H1 (cell line): ENCODE results near the gene ZNF443. TPM values are rescaled to one million over a fixed set of nuclear protein-coding genes. Genes with fewer than 3 reads are reported as not detected.

Experiments
- BCL11A ChIP-seq, 2 experiments: IDR thresholded peaks; one replicate each; pipeline ENCODE4 v1.6.1; 2011; ENCODE audit warnings: low read depth in 2 of 2, low read length in 2 of 2, mild to moderate bottlenecking in 2 of 2
- CHD1 ChIP-seq: IDR thresholded peaks from 2 replicates; pipeline ENCODE4 v1.6.1; 2012; ENCODE audit warnings: low read depth, low read length, improper control_type of control experiment
- CHD2 ChIP-seq: IDR thresholded peaks from 2 replicates; pipeline ENCODE4 v1.6.1; 2012; ENCODE audit warnings: low read length, improper control_type of control experiment
- CTCF ChIP-seq, 3 experiments: IDR thresholded peaks; 1 replicate in 2 of 3; 2 replicates in 1 of 3; pipeline versions ENCODE4 v1.5.1 to v1.6.1; 2011; ENCODE audit warnings: low read length in 3 of 3, mild to moderate bottlenecking in 3 of 3, inconsistent platforms in 2 of 3, low read depth in 1 of 3, moderate library complexity in 1 of 3; ENCODE audit not compliant: insufficient read depth in 1 of 3; ENCODE audit errors: control extremely low read depth in 1 of 3
- HDAC2 ChIP-seq, 2 experiments: fragments of 300-600 bp in 1 of 2; sonication (generic) in 1 of 2; IDR thresholded peaks; 2 replicates each; pipeline ENCODE4 v1.6.1; 2011 to 2012; ENCODE audit warnings: low read depth in 2 of 2, low read length in 2 of 2, mild to moderate bottlenecking in 2 of 2, moderate library complexity in 2 of 2, borderline replicate concordance in 1 of 2, inconsistent platforms in 1 of 2
- KDM5A ChIP-seq: fragments of 200-600 bp; IDR thresholded peaks from 2 replicates; pipeline ENCODE4 v1.7.1; 2012; ENCODE audit warnings: mild to moderate bottlenecking, low read length, inconsistent platforms, mixed read lengths
- NANOG ChIP-seq: IDR thresholded peaks from 2 replicates; pipeline ENCODE4 v1.6.1; 2011; ENCODE audit warnings: low read length, low read depth, mild to moderate bottlenecking, inconsistent platforms; ENCODE audit not compliant: insufficient read depth, poor library complexity, severe bottlenecking
- NRF1 ChIP-seq: IDR thresholded peaks from 2 replicates; pipeline ENCODE4 v1.6.1; 2011; ENCODE audit warnings: mild to moderate bottlenecking, low read depth, low read length, improper control_type of control experiment
- POLR2AphosphoS5 ChIP-seq: IDR thresholded peaks from 2 replicates; pipeline ENCODE4 v1.6.1; 2011; ENCODE audit warnings: low read depth, low read length
- SAP30 ChIP-seq: fragments of 300-600 bp; sonication (generic); IDR thresholded peaks from 2 replicates; pipeline ENCODE4 v1.7.1; 2012; ENCODE audit warnings: low read length, moderate library complexity, mild to moderate bottlenecking, inconsistent platforms; ENCODE audit not compliant: insufficient read depth, insufficient replicate concordance
- TAF1 ChIP-seq: IDR thresholded peaks from 2 replicates; pipeline ENCODE4 v1.6.1; 2011; ENCODE audit warnings: mild to moderate bottlenecking, low read depth, low read length
- TCF12 ChIP-seq: IDR thresholded peaks from 2 replicates; pipeline ENCODE4 v1.6.1; 2011; ENCODE audit warnings: low read depth, mild to moderate bottlenecking, low read length
- TEAD4 ChIP-seq: IDR thresholded peaks from 2 replicates; pipeline ENCODE4 v1.6.1; 2012; ENCODE audit warnings: low read depth, low read length, inconsistent platforms, mixed read lengths
- ZNF274 ChIP-seq: IDR thresholded peaks from 2 replicates; pipeline ENCODE4 v1.7.0; 2012; ENCODE audit warnings: low read length, borderline replicate concordance; ENCODE audit errors: extremely low read depth
- polyA plus RNA-seq, 7 experiments: library from polyadenylated mRNA; depleted of rRNA in 3 of 7; stranded (reverse) in 5 of 7; unstranded in 2 of 7; fragments of >200 nt in 5 of 7; fragments of 200-250 nt in 2 of 7; gene quantifications; 1 replicate in 5 of 7; 2 replicates in 1 of 7; 4 replicates in 1 of 7; pipeline versions ENCODE4 v1.2.1 to v1.2.3, GENCODE V29; 2011 to 2013; ENCODE audit warnings: missing spikeins in 2 of 7, mixed read lengths in 2 of 7
- total RNA-seq: library from RNA; stranded (reverse); fragmentation: NEBNext Ultra II Directional; extraction: Animal tissue kit (Norgen Biotek cat#: 25700); gene quantifications from 2 replicates; pipeline ENCODE4 v1.2.1, GENCODE V29; 2021
- TF ChIP-seq, protein P1 (sequence below): IDR thresholded peaks from 2 replicates; pipeline ENCODE4 v1.6.1; 2012; ENCODE audit warnings: low read length, inconsistent platforms
- TF ChIP-seq, protein P2 (sequence below): IDR thresholded peaks from 2 replicates; pipeline ENCODE4 v1.6.1; 2012; ENCODE audit warnings: inconsistent platforms
- TF ChIP-seq, protein P3 (sequence below): IDR thresholded peaks from 2 replicates; pipeline ENCODE4 v1.6.1; 2011; ENCODE audit warnings: low read length, improper control_type of control experiment

Gene ZNF443
- total and polyA plus RNA-seq, 2 of the 8 experiments (the other 6 are each of a cell fraction or from before 2014, with no cell fraction given), result 1.4 to 7.8 TPM

DNA sequence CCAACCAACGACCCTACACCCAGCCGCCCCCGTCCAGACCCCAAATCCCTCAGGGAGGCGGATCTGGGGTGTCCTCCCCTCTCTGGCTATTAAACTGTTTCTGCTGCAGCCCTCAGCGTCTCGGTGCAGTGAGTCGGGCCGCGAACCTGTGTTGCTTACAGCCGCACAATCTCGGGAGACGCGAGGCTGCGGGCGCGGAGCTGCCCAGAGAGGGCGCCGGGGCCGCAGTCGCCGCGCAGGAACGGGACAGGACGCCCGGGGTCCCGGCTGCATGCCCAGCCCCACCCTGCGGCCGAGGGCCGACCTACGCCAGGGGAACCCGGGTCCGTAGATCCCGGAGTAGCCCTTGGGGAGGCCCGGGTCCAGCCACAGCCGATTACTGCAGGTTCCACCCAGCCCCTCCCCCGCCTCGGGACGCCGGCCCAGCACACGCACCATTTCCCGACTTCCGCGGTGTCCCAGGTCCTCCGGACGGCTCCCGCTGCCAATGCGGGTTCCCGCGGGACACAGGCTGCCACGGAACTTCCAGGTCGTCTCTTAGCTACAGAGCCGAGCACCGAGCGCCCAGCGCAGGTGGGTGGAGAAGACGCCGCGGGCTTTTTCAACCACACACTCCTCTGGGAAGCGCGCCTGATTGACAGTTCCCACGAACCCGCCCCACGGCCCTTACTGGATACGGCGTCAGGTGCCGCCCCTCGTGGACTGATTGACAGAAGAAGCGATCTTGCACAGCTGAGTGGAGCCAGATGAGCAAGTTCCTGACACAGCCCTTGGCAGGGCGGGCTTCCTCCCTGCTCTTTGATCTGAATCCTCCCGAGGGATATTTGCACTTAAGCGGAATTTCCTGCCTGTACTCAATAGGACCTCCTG is 40.0 kb downstream of the ZNF443 start, which contains the start of gene ZNF799 (continued):
- TF ChIP-seq, protein P1, sequence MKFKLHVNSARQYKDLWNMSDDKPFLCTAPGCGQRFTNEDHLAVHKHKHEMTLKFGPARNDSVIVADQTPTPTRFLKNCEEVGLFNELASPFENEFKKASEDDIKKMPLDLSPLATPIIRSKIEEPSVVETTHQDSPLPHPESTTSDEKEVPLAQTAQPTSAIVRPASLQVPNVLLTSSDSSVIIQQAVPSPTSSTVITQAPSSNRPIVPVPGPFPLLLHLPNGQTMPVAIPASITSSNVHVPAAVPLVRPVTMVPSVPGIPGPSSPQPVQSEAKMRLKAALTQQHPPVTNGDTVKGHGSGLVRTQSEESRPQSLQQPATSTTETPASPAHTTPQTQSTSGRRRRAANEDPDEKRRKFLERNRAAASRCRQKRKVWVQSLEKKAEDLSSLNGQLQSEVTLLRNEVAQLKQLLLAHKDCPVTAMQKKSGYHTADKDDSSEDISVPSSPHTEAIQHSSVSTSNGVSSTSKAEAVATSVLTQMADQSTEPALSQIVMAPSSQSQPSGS, result no peak
- TF ChIP-seq CHD2, result no peak; the same call in none of the 2 replicates
- TF ChIP-seq BCL11A (IDR thresholded peaks at IDR 0.05; ENCODE audit: low read depth in 2 of 2, low read length in 2 of 2), result no peak
- TF ChIP-seq ZNF274, result no peak
- TF ChIP-seq NRF1, result no peak
- no peak for TF ChIP-seq CTCF (IDR thresholded peaks at IDR 0.05; ENCODE audit: control extremely low read depth in 1 of 3, insufficient read depth in 1 of 3, low read depth in 1 of 3, low read length in 3 of 3)
- TF ChIP-seq TEAD4, result no peak
- TF ChIP-seq NANOG, result no peak
- TF ChIP-seq TCF12, result no peak
- TF ChIP-seq KDM5A, result no peak
- TF ChIP-seq, protein P2, sequence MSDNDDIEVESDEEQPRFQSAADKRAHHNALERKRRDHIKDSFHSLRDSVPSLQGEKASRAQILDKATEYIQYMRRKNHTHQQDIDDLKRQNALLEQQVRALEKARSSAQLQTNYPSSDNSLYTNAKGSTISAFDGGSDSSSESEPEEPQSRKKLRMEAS, result 0 out of 2 replicates have a peak, but pooled peaks have one; percentile 27
- TF ChIP-seq TAF1, result 0 out of 2 replicates have a peak, but pooled peaks have one; percentile 32
- no peak for TF ChIP-seq SAP30
- no peak for TF ChIP-seq CHD1
- TF ChIP-seq, protein P3, sequence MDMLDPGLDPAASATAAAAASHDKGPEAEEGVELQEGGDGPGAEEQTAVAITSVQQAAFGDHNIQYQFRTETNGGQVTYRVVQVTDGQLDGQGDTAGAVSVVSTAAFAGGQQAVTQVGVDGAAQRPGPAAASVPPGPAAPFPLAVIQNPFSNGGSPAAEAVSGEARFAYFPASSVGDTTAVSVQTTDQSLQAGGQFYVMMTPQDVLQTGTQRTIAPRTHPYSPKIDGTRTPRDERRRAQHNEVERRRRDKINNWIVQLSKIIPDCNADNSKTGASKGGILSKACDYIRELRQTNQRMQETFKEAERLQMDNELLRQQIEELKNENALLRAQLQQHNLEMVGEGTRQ, result peak; percentile 41; the same call in 1 of the 2 replicates
- peak; percentile 43 to 83; a peak in 1 of 4 replicates for TF ChIP-seq HDAC2 (IDR thresholded peaks at IDR 0.05; ENCODE audit: borderline replicate concordance in 1 of 2, low read depth in 2 of 2, low read length in 2 of 2)
- TF ChIP-seq POLR2AphosphoS5, result no peak
